Choroid plexus epithelial cell (primary cell): ENCODE measurements around the gene DNAH3.

Experiments used
- DNase-seq: peaks from one replicate; pipeline ENCODE4 v3.0.0-alpha.2; 2010; ENCODE audit warnings: low read depth
- H3K4me3 ChIP-seq: 2 replicates; pipeline ENCODE4 v1.5.1; 2011; ENCODE audit warnings: low read depth, mild to moderate bottlenecking, control low read depth, low read length, moderate library complexity
- CTCF ChIP-seq: conservative IDR thresholded peaks from 2 replicates; pipeline ENCODE4 v1.5.1; 2011; ENCODE audit warnings: low read depth, mild to moderate bottlenecking, control low read depth, inconsistent platforms, low read length, moderate library complexity

The DNAH3 gene

GRCh38 chr16:21192991-21193390, 42.3 kb upstream of the DNAH3 start:
- no peak for TF ChIP-seq CTCF
- DNase-seq: no peak
- no peak overlapping the region for H3K4me3 ChIP-seq

DNA sequence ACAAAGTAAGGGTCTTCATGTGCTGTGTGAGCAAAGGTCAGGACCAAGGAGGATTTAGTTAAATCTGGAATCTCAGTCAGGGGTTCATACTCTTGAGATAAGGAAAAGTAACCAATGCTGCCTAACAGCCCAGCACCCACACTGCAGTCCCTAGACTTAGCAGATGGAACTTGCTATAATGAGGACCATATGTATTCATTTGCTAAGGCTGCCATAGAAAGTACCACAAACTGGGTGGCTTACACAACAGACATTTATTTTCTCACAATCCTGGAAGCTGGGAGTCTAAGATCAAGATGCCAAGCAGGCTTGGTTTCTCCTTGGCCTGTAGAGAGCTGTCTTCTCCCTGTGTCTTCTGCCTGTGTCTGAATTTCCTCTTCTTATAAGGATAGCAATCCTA, 40.0 kb upstream of the DNAH3 start:
- DNase-seq: no peak
- no peak overlapping the region for H3K4me3 ChIP-seq

GRCh38 chr16:21190013-21190412, 39.4 kb upstream of the DNAH3 start:
- no peak overlapping the region for H3K4me3 ChIP-seq
- no peak for DNase-seq
- TF ChIP-seq CTCF: no peak

More for the DNA sequence above, 40.0 kb upstream of the DNAH3 start:
- no peak for TF ChIP-seq CTCF

DNA sequence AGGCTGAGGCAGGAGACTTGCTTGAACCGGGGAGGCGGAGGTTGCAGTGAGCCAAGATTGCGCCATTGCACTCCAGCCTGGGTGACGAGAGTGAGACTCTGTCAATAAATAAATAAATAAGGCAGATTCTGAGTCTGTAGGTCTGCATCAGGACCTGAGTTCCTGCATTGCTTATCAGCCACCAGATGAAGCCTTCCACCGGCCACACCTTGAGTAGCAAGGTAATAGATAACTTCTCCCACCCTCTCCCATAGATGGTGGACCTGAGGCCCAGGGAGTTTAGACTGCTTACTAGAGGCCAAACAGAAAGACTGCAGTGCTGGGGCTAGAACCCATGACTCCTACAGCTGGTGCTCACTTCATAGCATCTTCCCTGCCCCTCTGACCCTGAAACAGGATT, 38.7 kb upstream of the DNAH3 start:
- no peak for DNase-seq
- no peak overlapping the region for H3K4me3 ChIP-seq
- no peak for TF ChIP-seq CTCF

- no peak for TF ChIP-seq CTCF
- H3K4me3 ChIP-seq: no peak overlapping the region
- DNase-seq: no peak
Measured at GRCh38 chr16:21186326-21186691, 35.7 kb upstream of the DNAH3 start.

DNA sequence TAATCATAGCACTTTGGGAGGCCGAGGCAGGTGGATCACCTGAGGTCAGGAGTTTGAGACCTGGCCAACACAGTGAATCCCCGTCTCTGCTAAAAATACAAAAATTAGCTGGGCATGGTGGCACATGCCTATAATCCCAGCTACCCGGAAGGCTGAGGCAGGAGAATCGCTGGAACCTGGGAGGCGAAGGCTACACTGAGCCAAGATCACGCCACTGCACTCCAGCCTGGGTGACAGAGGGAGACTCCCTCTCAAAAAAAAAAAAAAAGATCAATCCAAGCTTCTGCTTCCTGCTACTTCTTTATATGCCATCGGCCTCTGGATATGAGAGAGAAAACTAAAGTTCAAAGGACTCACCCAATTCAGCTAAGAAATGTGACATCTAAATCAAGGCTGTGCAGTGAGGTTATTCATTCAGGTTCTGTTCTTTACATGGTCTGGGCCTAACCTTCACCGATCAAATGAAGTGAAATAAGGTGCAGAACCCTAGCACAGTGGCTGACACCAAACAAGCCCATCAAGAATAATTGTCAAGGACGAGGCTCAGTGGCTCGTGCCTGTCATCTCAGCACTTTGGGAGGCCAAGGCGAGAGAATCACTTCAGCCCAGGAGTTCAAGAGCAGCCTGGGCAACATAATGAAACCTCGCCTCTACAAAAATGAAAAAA, 35.1 kb upstream of the DNAH3 start:
- no peak for DNase-seq
- no peak overlapping the region for H3K4me3 ChIP-seq
- no peak for TF ChIP-seq CTCF

- H3K4me3 ChIP-seq: no peak overlapping the region
- TF ChIP-seq CTCF: no peak
- no peak for DNase-seq
Measured at GRCh38 chr16:21184834-21185233, 34.2 kb upstream of the DNAH3 start.
